GM21825 (cell line): ENCODE measurements around the gene WNT3.
"Not testable (repeated sequence)": the region's sequence is repeated elsewhere in the genome, so short reads cannot be mapped to it uniquely, and the experiment has no call there.

Experiments
- ATAC-seq: cut with Tn5 transposase; IDR thresholded peaks from one replicate; pipeline ENCODE4 v1.9.1; 2021; ENCODE audit warnings: mild to moderate bottlenecking, moderate library complexity; ENCODE audit not compliant: unreplicated experiment

WNT3 gene

GRCh38 chr17:46814446-46814845 lies 4.0 kb downstream of the WNT3 start:
- no peak for ATAC-seq

- no peak for ATAC-seq
These were observed 4.6 kb downstream of the WNT3 start for GRCh38 chr17:46813920-46814319.

- no peak for ATAC-seq
These were observed 5.7 kb downstream of the WNT3 start for GRCh38 chr17:46812624-46813318.

GRCh38 chr17:46811978-46812583 lies 6.4 kb downstream of the WNT3 start:
- ATAC-seq = no peak

GRCh38 chr17:46810837-46811236 lies 7.7 kb downstream of the WNT3 start:
- no peak for ATAC-seq

- ATAC-seq = no peak
These were observed 9.4 kb downstream of the WNT3 start for GRCh38 chr17:46809110-46809571.

- ATAC-seq = no peak
These were observed 12.7 kb downstream of the WNT3 start for GRCh38 chr17:46805771-46806170.

- ATAC-seq = no peak
These were observed 14.9 kb downstream of the WNT3 start for GRCh38 chr17:46803544-46803943.

GRCh38 chr17:46802800-46803199 lies 15.7 kb downstream of the WNT3 start:
- ATAC-seq = no peak

GRCh38 chr17:46800573-46800972 lies 17.9 kb downstream of the WNT3 start:
- no peak for ATAC-seq

- ATAC-seq = no peak
These were observed 21.4 kb downstream of the WNT3 start for GRCh38 chr17:46796956-46797530.

- no peak for ATAC-seq
These were observed 22.0 kb downstream of the WNT3 start for GRCh38 chr17:46796524-46796923.

GRCh38 chr17:46796084-46796483 lies 22.4 kb downstream of the WNT3 start:
- no peak for ATAC-seq

- ATAC-seq = no peak
These were observed 23.0 kb downstream of the WNT3 start for GRCh38 chr17:46795379-46795952.

GRCh38 chr17:46794318-46794717 lies 24.2 kb downstream of the WNT3 start:
- no peak for ATAC-seq

GRCh38 chr17:46793541-46793940 lies 25.0 kb downstream of the WNT3 start:
- no peak for ATAC-seq

GRCh38 chr17:46793023-46793422 lies 25.5 kb downstream of the WNT3 start:
- ATAC-seq = not testable (repeated sequence)

GRCh38 chr17:46792071-46792470 lies 26.4 kb downstream of the WNT3 start:
- no peak for ATAC-seq

- no peak for ATAC-seq
These were observed 27.0 kb downstream of the WNT3 start for GRCh38 chr17:46791531-46791930.

GRCh38 chr17:46790216-46790615 lies 28.3 kb downstream of the WNT3 start:
- ATAC-seq = no peak

- ATAC-seq = no peak
These were observed 28.9 kb downstream of the WNT3 start for GRCh38 chr17:46789610-46790009.

GRCh38 chr17:46788796-46789195 lies 29.7 kb downstream of the WNT3 start:
- ATAC-seq = no peak
